NCI-H1417 (cell line): ENCODE results near the gene ANKH.
A peak's percentile ranks its signal among the peaks of the same experiment; 100 is the strongest.

ENCODE experiments used
- DNase-seq, 3 experiments: peaks; one replicate each; lab custom pipeline; 2025; lab: John Stamatoyannopoulos, UW

The ANKH gene

GRCh38 chr5:14735944-14736343, 135.6 kb downstream of the ANKH start:
- DNase-seq: no peak

DNA sequence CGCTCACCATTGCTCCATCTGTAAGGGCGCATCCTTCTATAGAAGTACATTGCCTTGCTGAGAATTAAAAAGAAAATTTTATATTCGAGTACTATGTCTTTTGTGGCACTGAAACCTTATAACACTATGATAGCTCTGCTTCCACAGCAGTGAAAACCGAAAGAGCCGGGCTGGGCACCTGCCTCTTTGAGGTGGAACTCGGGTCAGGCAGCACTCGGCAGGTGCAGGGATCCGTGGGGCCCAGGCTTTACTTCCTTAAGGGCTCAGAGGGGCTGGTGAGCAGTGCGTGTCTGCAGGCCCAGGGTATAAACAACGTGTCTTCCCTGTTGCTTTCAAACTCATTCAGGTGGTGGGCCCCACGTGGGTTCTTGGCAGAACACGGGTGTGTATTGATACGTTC, 137.2 kb downstream of the ANKH start:
- DNase-seq: peak in 1 of 3 experiments; percentile 72

DNA sequence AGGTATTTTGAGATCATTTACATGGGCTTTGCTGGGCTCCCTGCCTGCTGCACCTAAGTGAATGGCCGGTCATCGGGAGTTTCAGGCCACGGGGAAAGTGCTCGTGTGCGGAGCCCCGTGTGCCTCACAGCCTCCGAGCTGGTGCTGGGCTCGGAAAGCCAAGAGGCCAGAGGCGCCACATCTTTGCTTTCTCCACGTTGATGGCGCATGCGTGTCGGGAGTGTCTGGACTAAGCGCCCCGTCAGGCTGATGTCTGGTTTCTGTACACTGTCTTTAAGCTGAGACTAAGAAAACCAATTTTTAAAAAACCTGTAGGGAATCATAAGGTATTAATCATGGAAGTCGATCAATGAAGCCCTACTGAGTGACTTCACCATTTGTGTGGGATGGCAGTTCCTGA, 137.9 kb downstream of the ANKH start:
- no peak for DNase-seq

DNA sequence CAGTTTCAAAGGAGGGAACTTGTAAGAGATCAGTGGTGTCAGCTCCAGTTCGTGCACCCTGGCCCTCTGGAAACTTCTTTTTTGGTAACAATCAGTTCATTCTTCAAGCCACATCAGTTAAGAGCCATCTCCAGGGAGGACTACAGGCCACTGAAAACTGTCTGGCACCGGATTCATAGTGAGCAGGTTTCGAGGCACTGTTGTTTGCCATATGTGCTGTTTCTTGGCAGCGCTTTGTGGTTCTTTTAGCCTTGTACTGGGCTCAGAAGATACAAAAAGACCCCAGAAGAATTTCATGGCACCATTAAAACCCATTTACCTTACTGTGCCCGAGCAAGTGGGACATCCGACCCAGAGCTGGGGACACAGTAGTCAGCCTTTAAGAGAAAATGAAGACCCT, 138.6 kb downstream of the ANKH start:
- no peak for DNase-seq

DNA sequence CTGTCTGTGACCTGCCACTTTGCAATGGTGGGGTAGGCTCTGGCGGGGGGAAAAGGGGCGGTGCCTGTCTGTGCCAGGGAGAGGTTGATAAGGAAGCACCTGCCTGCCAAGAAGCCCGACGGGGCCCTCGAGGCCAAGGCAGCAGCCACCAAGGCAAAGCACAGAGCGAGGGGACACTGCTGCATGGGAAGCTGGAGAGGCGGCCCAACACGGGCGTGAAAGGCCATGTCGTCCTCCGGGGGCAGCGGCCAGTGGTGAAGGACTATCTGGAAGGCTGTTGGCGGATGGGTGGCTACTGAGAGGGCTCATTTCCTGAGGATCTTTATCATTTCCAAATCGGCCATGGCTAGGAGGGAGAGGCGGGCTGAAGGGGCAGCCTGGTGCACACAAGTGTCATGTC, 140.7 kb downstream of the ANKH start:
- DNase-seq: no peak

DNA sequence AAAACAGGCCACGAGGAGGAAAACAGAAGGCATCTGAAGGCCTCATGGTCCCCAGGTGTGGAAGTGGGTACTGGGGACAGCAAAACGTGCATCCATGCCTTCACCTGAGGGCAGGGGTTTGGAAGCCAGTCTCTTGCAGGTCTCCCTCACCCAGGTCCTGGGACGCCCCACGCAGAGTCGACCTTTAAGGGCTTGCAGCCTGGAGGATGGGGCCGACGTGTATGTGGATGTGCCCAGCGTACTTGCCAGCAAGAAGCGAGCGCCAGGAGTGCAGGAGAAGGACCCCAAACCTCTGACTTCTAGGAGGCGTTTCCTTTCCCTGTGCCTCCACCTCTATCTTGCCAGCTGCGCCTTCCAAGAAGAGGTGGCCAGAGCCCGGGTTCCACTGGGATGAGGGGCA, 141.1 kb downstream of the ANKH start:
- no peak for DNase-seq

DNA sequence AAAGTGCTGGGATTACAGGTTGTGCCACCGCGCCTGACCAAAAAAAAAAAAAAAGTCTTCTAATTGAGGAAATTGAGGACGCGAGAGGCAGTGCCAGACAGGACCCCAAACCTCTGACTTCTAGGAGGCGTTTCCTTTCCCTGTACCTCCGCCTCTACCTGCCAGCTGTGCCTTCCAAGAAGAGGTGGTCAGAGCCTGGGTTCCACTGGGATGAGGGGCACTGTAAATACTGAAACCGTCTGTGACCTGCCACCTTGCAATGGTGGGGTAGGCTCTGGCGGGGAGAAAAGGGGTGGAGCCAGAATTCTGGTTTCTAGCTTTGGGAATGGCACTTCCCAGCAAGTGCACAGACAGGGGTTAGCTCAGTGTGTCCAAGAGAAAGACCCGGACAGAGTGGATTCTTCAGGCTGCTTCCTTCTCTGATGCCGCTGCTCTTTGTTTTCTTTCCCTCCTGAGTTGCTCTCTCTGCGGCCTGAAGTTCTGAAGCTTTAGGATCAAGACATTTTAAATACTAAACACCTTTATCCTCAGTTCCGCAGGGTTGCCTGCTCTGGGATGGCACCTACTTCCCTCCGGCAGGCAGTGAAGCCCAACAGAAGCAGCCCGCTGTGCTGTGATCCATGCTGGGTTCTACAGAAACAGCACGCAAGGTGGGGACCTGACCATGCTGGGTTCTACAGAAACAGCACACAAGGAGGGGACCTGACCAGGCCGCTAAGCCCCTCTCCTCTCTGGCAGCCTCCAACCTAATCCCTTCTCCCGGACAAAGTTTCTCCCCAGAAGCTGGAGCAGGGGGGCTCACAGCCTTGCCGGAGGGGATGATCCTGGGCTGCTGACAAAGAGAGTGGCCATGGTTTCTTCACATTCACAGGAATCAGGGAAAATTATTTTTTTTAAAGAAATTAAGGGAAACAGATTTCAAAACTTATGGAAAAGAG, 141.9 kb downstream of the ANKH start:
- no peak for DNase-seq

GRCh38 chr5:14728459-14728938, 143.1 kb downstream of the ANKH start:
- DNase-seq: peak in 2 of 3 experiments; percentile 87 to 94

- DNase-seq: no peak
These were observed 143.6 kb downstream of the ANKH start for GRCh38 chr5:14727928-14728458.

- DNase-seq: peak; percentile 79 to 94 (median 90)
These were observed 144.1 kb downstream of the ANKH start for GRCh38 chr5:14727428-14727865.

- no peak for DNase-seq
These were observed 145.3 kb downstream of the ANKH start for GRCh38 chr5:14726066-14726838.

GRCh38 chr5:14724633-14725032, 146.9 kb downstream of the ANKH start:
- no peak for DNase-seq

- no peak for DNase-seq
These were observed 147.9 kb downstream of the ANKH start for GRCh38 chr5:14723701-14724132.

- no peak for DNase-seq
These were observed 148.7 kb downstream of the ANKH start for GRCh38 chr5:14722923-14723322.

GRCh38 chr5:14721990-14722656, 149.5 kb downstream of the ANKH start:
- DNase-seq: peak in 1 of 3 experiments; percentile 56

DNA sequence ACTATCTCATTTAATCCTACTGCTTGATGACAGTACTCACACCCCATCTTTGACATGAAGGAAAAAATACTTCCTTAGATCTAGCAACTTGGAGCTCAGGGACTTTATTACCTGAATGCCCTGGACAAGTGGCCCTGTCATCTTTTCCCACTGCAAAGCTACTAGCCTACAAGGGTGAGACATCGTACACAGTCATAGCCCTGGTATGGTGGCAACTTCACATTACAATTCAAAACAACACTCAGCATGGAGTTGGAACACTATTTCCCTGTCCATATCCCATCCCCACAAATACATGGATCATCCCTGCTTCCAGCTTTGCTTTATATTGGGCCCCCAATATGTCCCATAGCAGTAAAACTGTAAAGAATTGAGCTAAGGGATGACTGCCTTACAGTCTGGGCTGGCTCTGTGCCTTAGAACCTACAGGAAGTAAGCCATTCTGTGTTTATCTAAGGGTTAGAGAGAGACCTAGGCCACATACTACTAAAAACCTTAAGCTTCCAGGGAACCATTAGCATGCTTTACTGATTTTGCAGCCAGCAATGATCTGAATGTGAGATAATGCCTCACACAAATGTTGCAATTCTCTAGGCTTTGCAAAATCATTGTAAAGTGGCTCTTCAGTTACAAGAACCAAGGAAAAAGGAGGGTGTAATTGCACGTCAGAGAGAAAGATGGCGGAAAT, 151.2 kb downstream of the ANKH start:
- peak in 1 of 3 experiments; percentile 27 for DNase-seq

- DNase-seq: no peak
These were observed 152.8 kb downstream of the ANKH start for GRCh38 chr5:14718778-14719177.

DNA sequence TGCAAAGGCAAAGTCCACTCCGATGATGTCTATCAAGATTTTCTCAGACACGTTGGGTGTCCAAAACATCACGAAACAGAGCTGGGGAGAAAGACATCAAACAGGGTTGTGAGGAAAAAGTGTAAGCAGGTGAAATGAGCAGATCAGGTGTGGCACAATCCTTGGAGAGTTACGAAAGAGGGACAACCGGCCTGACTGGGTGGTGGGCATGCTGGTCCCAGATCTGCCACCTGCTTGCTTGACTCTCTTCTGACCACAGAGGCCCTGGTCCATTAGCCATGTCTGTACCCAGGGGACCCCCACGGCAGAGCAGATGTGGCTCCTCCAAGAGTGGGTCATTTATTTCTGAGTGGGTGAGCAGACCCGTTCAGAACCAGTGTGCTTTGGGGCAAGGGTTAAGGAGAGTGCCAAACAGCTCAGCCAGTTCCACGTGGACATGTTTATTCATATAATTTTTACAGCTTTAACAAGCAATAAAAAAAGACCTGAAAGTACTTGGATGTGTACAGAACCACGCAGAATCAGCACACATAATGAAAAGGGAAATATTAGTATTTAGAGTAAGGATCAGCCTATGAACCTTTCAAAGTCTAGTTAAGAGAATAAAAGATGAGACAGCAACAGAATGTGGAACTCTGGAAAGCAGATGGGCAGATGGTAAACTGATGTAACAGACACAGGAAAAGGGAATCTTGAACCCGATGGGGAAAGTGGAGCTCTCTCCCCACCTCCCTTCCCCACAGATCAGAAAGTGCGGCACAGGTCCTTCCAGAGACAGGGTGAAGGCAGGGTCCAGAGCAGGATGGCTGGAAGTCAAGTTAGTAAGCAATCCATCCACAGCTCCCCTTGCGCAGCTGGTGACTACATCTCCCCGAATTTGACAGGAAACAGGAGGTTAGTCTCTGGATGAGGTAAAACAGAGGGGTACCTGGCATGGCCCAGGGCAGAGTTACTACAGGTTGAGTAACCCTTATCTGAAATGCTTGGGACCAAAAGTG, 154.5 kb downstream of the ANKH start:
- DNase-seq: no peak

GRCh38 chr5:14715481-14715880, 156.1 kb downstream of the ANKH start:
- no peak for DNase-seq

DNA sequence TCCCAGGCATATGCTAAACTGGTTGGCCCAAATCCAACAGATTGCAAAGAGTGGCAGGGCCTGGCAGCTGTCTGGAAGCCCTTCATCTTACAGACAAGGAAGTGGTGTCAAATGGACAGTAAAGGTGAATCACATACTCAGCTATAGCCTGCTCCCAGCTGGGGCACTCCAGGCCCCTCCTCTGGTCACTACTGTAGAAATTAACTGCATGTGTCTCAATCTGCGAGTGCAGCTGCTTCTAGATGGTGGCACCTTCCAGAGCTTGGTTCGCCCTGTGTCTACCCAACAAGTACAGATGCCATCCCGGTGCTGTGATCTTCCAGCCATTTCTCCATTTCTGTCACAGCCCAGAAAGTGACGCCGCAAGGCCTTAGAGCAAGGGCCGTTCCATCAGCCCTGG, 156.9 kb downstream of the ANKH start:
- peak in 2 of 3 experiments; percentile 22 to 63 for DNase-seq
